Tibial nerve (tissue), 4 donors: ENCODE data around the gene HID1. TPM values are rescaled to one million over a fixed set of nuclear protein-coding genes. Genes with fewer than 3 reads are reported as not detected.

Source experiments
- DNase-seq, 2 donors: peaks; one replicate each; pipeline ENCODE4 v3.0.0-alpha.2; 2019; ENCODE audit warnings: low spot score in 2 of 2
- H3K27ac ChIP-seq, 4 donors: fragments of 200-600 bp; sonication (generic) in 3 of 4; one replicate each; pipeline ENCODE4 v1.5.1; 2017 to 2019; ENCODE audit warnings: mild to moderate bottlenecking in 1 of 4
- H3K27me3 ChIP-seq, 2 donors: fragments of 200-600 bp; sonication (generic) in 1 of 2; one replicate each; pipeline versions ENCODE4 v1.5.1 to v1.6.0; 2017 to 2019
- H3K36me3 ChIP-seq, 3 donors: fragments of 200-600 bp; sonication (generic); one replicate each; pipeline ENCODE4 v1.5.1; 2018 to 2019
- H3K4me1 ChIP-seq, 4 donors: fragments of 200-600 bp; sonication (generic) in 3 of 4; one replicate each; pipeline ENCODE4 v1.5.1; 2017 to 2019
- H3K4me3 ChIP-seq, 4 donors: fragments of 200-600 bp; sonication (generic) in 3 of 4; one replicate each; pipeline ENCODE4 v1.5.1; 2017 to 2019; ENCODE audit warnings: mild to moderate bottlenecking in 1 of 4, moderate library complexity in 1 of 4
- H3K9me3 ChIP-seq, 4 donors: fragments of 200-600 bp; sonication (generic) in 3 of 4; one replicate each; pipeline ENCODE4 v1.5.1; 2017 to 2019
- CTCF ChIP-seq, 5 experiments: fragments of 200-600 bp in 3 of 5; fragments of 450-650 bp in 2 of 5; sonication (generic) in 3 of 5; IDR thresholded peaks; one replicate each; pipeline ENCODE4 v1.5.1; 2016 to 2019; ENCODE audit warnings: antibody characterized with exemption in 5 of 5, mild to moderate bottlenecking in 3 of 5, moderate library complexity in 2 of 5
- EP300 ChIP-seq, 2 donors: sonication (generic); formaldehyde crosslinking; IDR thresholded peaks; one replicate each; pipeline ENCODE4 v1.6.1; 2017; ENCODE audit warnings: antibody characterized with exemption in 2 of 2, mild to moderate bottlenecking in 1 of 2
- POLR2A ChIP-seq, 2 donors: fragments of 450-650 bp; IDR thresholded peaks; one replicate each; pipeline ENCODE4 v1.6.1; 2017; ENCODE audit warnings: antibody characterized with exemption in 2 of 2, mild to moderate bottlenecking in 2 of 2, moderate library complexity in 2 of 2
- WGBS, 2 donors: methylation state at CpG; one replicate each; pipeline ENCODE4 v1.1.5; 2018; 5-methylcytosine and 5-hydroxymethylcytosine counted together
- total RNA-seq, 4 donors: library from RNA; depleted of rRNA; stranded (reverse); fragments of >200 nt; gene quantifications; one replicate each; pipeline ENCODE4 v1.1.0, GENCODE V29; 2016

The HID1 gene
- total RNA-seq, 4 donors from 2014 or later, result 5.7 to 11.6 (median 8.9) TPM

- peak; percentile 84 to 95 for DNase-seq
Observed at GRCh38 chr17:74961657-74962350, 10.8 kb downstream of the HID1 start.

GRCh38 chr17:74960570-74961342 is 11.8 kb downstream of the HID1 start:
- Histone ChIP-seq H3K27me3 (no peaks in the 10 kb centered on the region), H3K36me3 (no peaks in the 10 kb centered on the region), H3K4me3 (no peak overlapping the region), H3K27ac (no peak overlapping the region), H3K4me1 (peaks cover 0 to 8% (median 0%) of the 10 kb centered on the region in 4 donors), H3K9me3 (no peaks in the 10 kb centered on the region)
- DNase-seq, result no peak
- WGBS, 2 donors, result 37 to 53% methylated on average over 15 to 19 of the region's 19 CpGs
- TF ChIP-seq EP300 (IDR thresholded peaks at IDR 0.05), result no peak
- peak in 1 of 5 experiments; percentile 21 for TF ChIP-seq CTCF (IDR thresholded peaks at IDR 0.05)
- no peak for TF ChIP-seq POLR2A (IDR thresholded peaks at IDR 0.05)

More at GRCh38 chr17:74961657-74962350, 10.8 kb downstream of the HID1 start:
- Histone ChIP-seq H3K36me3 (no peaks in the 10 kb centered on the region), H3K27me3 (no peaks in the 10 kb centered on the region), H3K9me3 (no peaks in the 10 kb centered on the region), H3K4me1 (peaks cover 0 to 8% (median 0%) of the 10 kb centered on the region in 4 donors), H3K4me3 (no peak overlapping the region), H3K27ac (no peak overlapping the region)
- TF ChIP-seq EP300 (IDR thresholded peaks at IDR 0.05) (no peak), CTCF (IDR thresholded peaks at IDR 0.05) (peak; percentile 67 to 92 (median 84)), POLR2A (IDR thresholded peaks at IDR 0.05) (no peak)
- WGBS, 2 donors, result 29 to 38% methylated on average over 15 to 20 of the region's 23 CpGs

GRCh38 chr17:74959826-74960515 is 12.6 kb downstream of the HID1 start:
- Histone ChIP-seq H3K9me3 (no peaks in the 10 kb centered on the region), H3K27me3 (no peaks in the 10 kb centered on the region), H3K4me1 (peaks cover 0 to 8% (median 0%) of the 10 kb centered on the region in 4 donors), H3K4me3 (no peak overlapping the region), H3K27ac (no peak overlapping the region), H3K36me3 (no peaks in the 10 kb centered on the region)
- TF ChIP-seq EP300 (IDR thresholded peaks at IDR 0.05) (no peak), CTCF (IDR thresholded peaks at IDR 0.05) (no peak), POLR2A (IDR thresholded peaks at IDR 0.05) (no peak)
- DNase-seq, result no peak
- WGBS, 2 donors, result 48 to 65% methylated on average over 7 to 13 of the region's 14 CpGs

- no peak for TF ChIP-seq EP300 (IDR thresholded peaks at IDR 0.05)
- TF ChIP-seq CTCF (IDR thresholded peaks at IDR 0.05), result peak; percentile 89 to 98 (median 92)
- Histone ChIP-seq H3K36me3 (no peaks in the 10 kb centered on the region), H3K27me3 (no peaks in the 10 kb centered on the region), H3K4me1 (peaks cover 0 to 8% (median 0%) of the 10 kb centered on the region in 4 donors), H3K9me3 (no peaks in the 10 kb centered on the region), H3K27ac (no peak overlapping the region), H3K4me3 (no peak overlapping the region)
- peak; percentile 58 to 79 for DNase-seq
- 40 to 43% methylated on average over 15 to 27 of the region's 33 CpGs for WGBS, 2 donors
Observed at GRCh38 chr17:74957935-74958740, 14.4 kb downstream of the HID1 start.
